Measurements from ENCODE around the gene POMP. TPM values are rescaled to one million over a fixed set of nuclear protein-coding genes. Genes with fewer than 3 reads are reported as not detected.

POMP gene, protein sequence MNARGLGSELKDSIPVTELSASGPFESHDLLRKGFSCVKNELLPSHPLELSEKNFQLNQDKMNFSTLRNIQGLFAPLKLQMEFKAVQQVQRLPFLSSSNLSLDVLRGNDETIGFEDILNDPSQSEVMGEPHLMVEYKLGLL
- total RNA-seq = 10 to 100 TPM; 42.7 to 83.3 (median 55.4) TPM

GRCh38 chr13:28658796-28659620 lies at the start of gene POMP:
TSS of gene POMP (plus strand) at chr13:28659130. CDS start at chr13:28659185, 55 bp downstream.
- no peaks in the 10 kb centered on the region for H3K9me3 ChIP-seq
- H3K36me3 ChIP-seq = peaks cover 15 to 32% (median 18%) of the 10 kb centered on the region in 4 donors
- WGBS = 0% methylated on average over 32 of the region's 64 CpGs
- intact Hi-C loops (cut with DNase I) = loop anchor here (2.0 kb wide), 1 partner anchor 60 kb away; the partner anchor contains the start of gene SLC46A3
- peak; percentile 97 for DNase-seq (ENCODE audit: extremely low spot score)
- no peaks in the 10 kb centered on the region for H3K27me3 ChIP-seq
- TF ChIP-seq POLR2A (IDR thresholded peaks at IDR 0.05; ENCODE audit: low read depth) = peak; percentile 96
- TF ChIP-seq EP300 (IDR thresholded peaks at IDR 0.05) = peak; percentile 51
- peak; percentile 100 for TF ChIP-seq POLR2AphosphoS5 (IDR thresholded peaks at IDR 0.05)
- TF ChIP-seq, protein P1, sequence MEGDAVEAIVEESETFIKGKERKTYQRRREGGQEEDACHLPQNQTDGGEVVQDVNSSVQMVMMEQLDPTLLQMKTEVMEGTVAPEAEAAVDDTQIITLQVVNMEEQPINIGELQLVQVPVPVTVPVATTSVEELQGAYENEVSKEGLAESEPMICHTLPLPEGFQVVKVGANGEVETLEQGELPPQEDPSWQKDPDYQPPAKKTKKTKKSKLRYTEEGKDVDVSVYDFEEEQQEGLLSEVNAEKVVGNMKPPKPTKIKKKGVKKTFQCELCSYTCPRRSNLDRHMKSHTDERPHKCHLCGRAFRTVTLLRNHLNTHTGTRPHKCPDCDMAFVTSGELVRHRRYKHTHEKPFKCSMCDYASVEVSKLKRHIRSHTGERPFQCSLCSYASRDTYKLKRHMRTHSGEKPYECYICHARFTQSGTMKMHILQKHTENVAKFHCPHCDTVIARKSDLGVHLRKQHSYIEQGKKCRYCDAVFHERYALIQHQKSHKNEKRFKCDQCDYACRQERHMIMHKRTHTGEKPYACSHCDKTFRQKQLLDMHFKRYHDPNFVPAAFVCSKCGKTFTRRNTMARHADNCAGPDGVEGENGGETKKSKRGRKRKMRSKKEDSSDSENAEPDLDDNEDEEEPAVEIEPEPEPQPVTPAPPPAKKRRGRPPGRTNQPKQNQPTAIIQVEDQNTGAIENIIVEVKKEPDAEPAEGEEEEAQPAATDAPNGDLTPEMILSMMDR (IDR thresholded peaks at IDR 0.05) = no peak
- H3K4me1 ChIP-seq = peaks cover 39 to 61% (median 47%) of the 10 kb centered on the region in 4 donors
- peak within 1 kb of the TSS; percentile 69 to 97 (median 80) for H3K4me3 ChIP-seq
- peak within 1 kb of the TSS; percentile 89 to 94 (median 92) for H3K27ac ChIP-seq (replicated peaks in 1 of 4)

DNA sequence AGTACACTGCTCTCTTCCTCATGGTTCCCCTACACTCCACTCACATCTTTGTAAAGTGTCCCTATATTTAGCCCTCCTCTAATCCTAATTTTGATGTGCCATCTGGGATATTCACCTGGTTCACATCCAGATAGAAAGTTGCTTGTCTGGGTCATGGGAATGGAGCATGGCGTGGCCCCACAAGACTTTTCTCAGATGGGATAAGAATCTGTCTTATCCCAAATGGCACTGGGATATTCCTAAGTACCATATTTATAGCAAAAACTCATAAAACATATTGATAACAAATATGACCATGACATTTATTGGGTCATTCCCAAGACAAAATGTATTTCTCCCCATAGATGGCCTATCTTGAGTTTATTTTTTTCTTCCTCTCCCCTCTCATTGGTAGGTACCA lies 49.5 kb upstream of the POMP start:
- intact Hi-C loops (cut with DNase I) = no loop called here
- H3K36me3 ChIP-seq = no peaks in the 10 kb centered on the region
- 69% methylated on average over 1 of the region's 1 CpG for WGBS
- H3K27ac ChIP-seq (replicated peaks in 1 of 4) = no peak overlapping the region
- no peaks in the 10 kb centered on the region for H3K27me3 ChIP-seq
- H3K4me1 ChIP-seq = no peaks in the 10 kb centered on the region
- DNase-seq (ENCODE audit: extremely low spot score) = no peak
- TF ChIP-seq EP300 (IDR thresholded peaks at IDR 0.05) (no peak), POLR2AphosphoS5 (IDR thresholded peaks at IDR 0.05) (no peak), POLR2A (IDR thresholded peaks at IDR 0.05; ENCODE audit: low read depth) (no peak)
- TF ChIP-seq, protein P1 (IDR thresholded peaks at IDR 0.05) = no peak
- no peaks in the 10 kb centered on the region for H3K9me3 ChIP-seq
- H3K4me3 ChIP-seq = no peak overlapping the region

GRCh38 chr13:28609926-28610325 lies 49.0 kb upstream of the POMP start:
- WGBS = 83% methylated on average over 1 of the region's 1 CpG
- no peak overlapping the region for H3K27ac ChIP-seq (replicated peaks in 1 of 4)
- H3K4me3 ChIP-seq = no peak overlapping the region
- no peaks in the 10 kb centered on the region for H3K36me3 ChIP-seq
- intact Hi-C loops (cut with DNase I) = no loop called here
- DNase-seq (ENCODE audit: extremely low spot score) = no peak
- H3K4me1 ChIP-seq = no peaks in the 10 kb centered on the region
- no peaks in the 10 kb centered on the region for H3K9me3 ChIP-seq
- no peaks in the 10 kb centered on the region for H3K27me3 ChIP-seq
- no peak for TF ChIP-seq POLR2A (IDR thresholded peaks at IDR 0.05; ENCODE audit: low read depth)
- TF ChIP-seq EP300 (IDR thresholded peaks at IDR 0.05) = no peak
- no peak for TF ChIP-seq POLR2AphosphoS5 (IDR thresholded peaks at IDR 0.05)
- TF ChIP-seq, protein P1 (IDR thresholded peaks at IDR 0.05) = no peak

GRCh38 chr13:28610996-28611395 lies 47.9 kb upstream of the POMP start:
- TF ChIP-seq EP300 (IDR thresholded peaks at IDR 0.05) (no peak), POLR2A (IDR thresholded peaks at IDR 0.05; ENCODE audit: low read depth) (no peak), POLR2AphosphoS5 (IDR thresholded peaks at IDR 0.05) (no peak)
- TF ChIP-seq, protein P1 (IDR thresholded peaks at IDR 0.05) = no peak
- WGBS = 72% methylated on average over 6 of the region's 6 CpGs

More at GRCh38 chr13:28610996-28611395, 47.9 kb upstream of the POMP start:
- Histone ChIP-seq H3K27me3 (no peaks in the 10 kb centered on the region), H3K9me3 (no peaks in the 10 kb centered on the region), H3K27ac (replicated peaks in 1 of 4) (no peak overlapping the region), H3K4me1 (no peaks in the 10 kb centered on the region), H3K4me3 (no peak overlapping the region), H3K36me3 (no peaks in the 10 kb centered on the region)
- intact Hi-C loops (cut with DNase I) = no loop called here
- DNase-seq (ENCODE audit: extremely low spot score) = no peak
